ENCODE results near the gene WAC. TPM values are rescaled to one million over a fixed set of nuclear protein-coding genes. Genes with fewer than 3 reads are reported as not detected.

WAC gene
- total and polyA plus RNA-seq, 10 of the 15 experiments (the other 5 are each of a cell fraction or from before 2014, with no cell fraction given): 26.5 to 131 (median 69.4) TPM

- TF ChIP-seq CEBPZ (IDR thresholded peaks at IDR 0.05; ENCODE audit: low read depth, low read length): no peak
Observed at GRCh38 chr10:28619455-28619854, 86.5 kb downstream of the WAC start (continued).

GRCh38 chr10:28620251-28620650 is 87.3 kb downstream of the WAC start:
- H3K27me3 ChIP-seq (replicated peaks in 1 of 2; ENCODE audit: control insufficient read depth in 2 of 2, insufficient read depth in 2 of 2, low read length in 1 of 2): no peaks in the 10 kb centered on the region
- TF ChIP-seq TARDBP (IDR thresholded peaks at IDR 0.05; ENCODE audit: borderline replicate concordance) (no peak), MYB (IDR thresholded peaks at IDR 0.05; ENCODE audit: borderline replicate concordance, low read depth, low read length) (no peak), ZNF24 (IDR thresholded peaks at IDR 0.05) (no peak), SIN3A (IDR thresholded peaks at IDR 0.05; ENCODE audit: low read depth, low read length) (no peak), POU2F2 (IDR thresholded peaks at IDR 0.05; ENCODE audit: borderline replicate concordance, low read depth, low read length) (no peak), FOXK2 (IDR thresholded peaks at IDR 0.05) (no peak), MXI1 (IDR thresholded peaks at IDR 0.05; ENCODE audit: low read depth, low read length) (no peak), RAD21 (IDR thresholded peaks at IDR 0.05; ENCODE audit: insufficient read depth, low read depth, low read length) (no peak), ZBTB11 (CRISPR knock-in tag; IDR thresholded peaks at IDR 0.05) (no peak)
- FAIRE-seq (no peak), DNase-seq (ENCODE audit: low read depth, low spot score) (no peak), ATAC-seq (no peak)
- H3K9me3 ChIP-seq (replicated peaks; ENCODE audit: control insufficient read depth, insufficient read depth, low read length): no peaks in the 10 kb centered on the region
- no TSS peak for BruUV-seq (replicated peaks)
- in situ Hi-C loops (cut with MboI): no loop called here
- no peak overlapping the region for H3K4me3 ChIP-seq
- CTCF ChIA-PET: interaction anchor here (0.9 to 1.0 kb wide), 2 partner anchors 10 to 17 kb away, joined by 3 read pairs; no protein-coding TSS in a partner anchor
- H3K36me3 ChIP-seq (ENCODE audit: control insufficient read depth in 2 of 2, insufficient read depth in 2 of 2, low read length in 1 of 2): peaks cover 4 to 17% of the 10 kb centered on the region in 2 experiments
- no peak overlapping the region for H3K9ac ChIP-seq (ENCODE audit: control insufficient read depth, insufficient read depth, low read length)
- H3K4me2 ChIP-seq (ENCODE audit: control insufficient read depth, insufficient read depth): no peak overlapping the region
- RAD21 ChIA-PET (ENCODE audit: unreplicated experiment): no interaction called here
- H2AFZ ChIP-seq (ENCODE audit: control insufficient read depth, low read depth, low read length): no peak overlapping the region
- POLR2A ChIA-PET: no interaction called here
- 45% methylated on average over 2 of the region's 2 CpGs for WGBS (ENCODE audit: insufficient coverage, insufficient replicate concordance, low lambda C conversion rate, missing lambda C conversion rate)
- no peaks in the 10 kb centered on the region for H4K20me1 ChIP-seq (ENCODE audit: control insufficient read depth, insufficient read depth)
- H3K27ac ChIP-seq (ENCODE audit: control insufficient read depth, insufficient read depth): no peak overlapping the region
- no peaks in the 10 kb centered on the region for H3K79me2 ChIP-seq (ENCODE audit: control insufficient read depth, insufficient read depth, low read length)
- intact Hi-C loops (cut with micrococcal nuclease; ENCODE audit: unreplicated experiment): loop anchor here (10.0 kb wide), 1 partner anchor 185 kb away; no protein-coding TSS in a partner anchor
- H3K4me1 ChIP-seq (ENCODE audit: control insufficient read depth, insufficient read depth, low read length): no peaks in the 10 kb centered on the region
- SMC1A ChIA-PET (ENCODE audit: uncharacterized antibody, unreplicated experiment): interaction anchor here (0.7 to 1.1 kb wide), 2 partner anchors 10 to 32 kb away, joined by 3 read pairs; no protein-coding TSS in a partner anchor
